ENCODE results near the gene TRMT2A.

TRMT2A gene

DNA sequence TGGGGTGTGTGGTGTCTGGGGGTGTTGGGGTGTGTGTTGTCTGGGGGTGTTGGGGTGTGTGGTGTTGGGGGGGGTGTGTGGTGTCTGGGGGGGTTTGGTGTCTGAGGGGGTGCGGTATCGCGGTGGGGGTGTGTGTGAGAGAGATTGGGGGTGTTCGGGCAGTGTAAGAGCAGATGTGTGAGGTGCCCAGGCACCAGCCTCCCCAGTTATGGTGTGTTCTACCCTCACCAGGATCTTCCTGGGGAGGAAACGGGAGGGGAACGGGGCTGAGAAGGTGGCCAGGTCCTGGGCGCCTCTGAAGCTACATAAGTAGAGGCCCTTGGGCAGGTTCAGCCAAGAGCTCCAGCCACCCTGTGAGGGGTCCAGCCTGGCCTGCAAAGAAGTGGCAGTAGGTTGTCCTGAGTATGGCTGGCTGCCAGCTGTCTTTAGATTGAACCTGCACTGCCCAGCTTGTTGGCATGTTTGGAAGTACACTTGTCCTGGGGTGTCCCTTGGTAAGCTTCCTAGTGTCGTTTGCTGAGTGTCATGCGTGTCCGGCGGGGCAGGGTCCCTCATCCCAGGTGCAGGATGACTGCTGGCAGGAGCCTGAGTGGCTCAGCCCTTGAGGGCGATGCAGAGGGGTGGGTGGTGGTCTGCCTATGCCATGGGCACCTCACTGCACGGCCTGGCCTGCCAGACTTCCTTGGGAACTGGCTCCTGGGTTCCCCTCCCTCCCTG lies 6.5 kb upstream of the TRMT2A start:
- no peak for DNase-seq (ENCODE audit: extremely low read depth in 1 of 2, low read depth in 1 of 2)

DNA sequence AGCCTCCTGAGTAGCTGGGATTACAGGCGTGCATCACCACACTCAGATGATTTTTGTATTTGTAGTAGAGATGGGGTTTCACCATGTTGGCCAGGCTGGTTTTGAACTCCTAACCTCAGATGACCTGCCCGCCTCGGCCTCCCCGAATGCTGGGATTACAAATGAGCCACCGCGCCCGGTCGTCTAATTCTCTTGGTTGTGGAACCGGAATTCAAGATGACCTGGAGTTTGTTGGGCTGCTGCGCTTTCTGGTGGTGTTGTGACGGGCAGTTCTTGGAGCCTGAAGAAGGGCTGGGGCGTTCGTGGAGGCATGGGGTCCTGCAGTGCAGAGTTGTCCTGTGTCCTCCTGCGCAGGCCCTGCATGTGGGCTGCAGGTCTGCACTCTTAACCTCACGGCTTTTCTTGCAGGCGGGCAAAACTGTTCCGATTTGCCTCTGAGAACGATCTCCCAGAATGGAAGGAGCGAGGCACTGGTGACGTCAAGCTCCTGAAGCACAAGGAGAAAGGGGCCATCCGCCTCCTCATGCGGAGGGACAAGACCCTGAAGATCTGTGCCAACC lies 4.9 kb upstream of the TRMT2A start:
- no peak for DNase-seq (ENCODE audit: extremely low read depth in 1 of 2, low read depth in 1 of 2)

DNA sequence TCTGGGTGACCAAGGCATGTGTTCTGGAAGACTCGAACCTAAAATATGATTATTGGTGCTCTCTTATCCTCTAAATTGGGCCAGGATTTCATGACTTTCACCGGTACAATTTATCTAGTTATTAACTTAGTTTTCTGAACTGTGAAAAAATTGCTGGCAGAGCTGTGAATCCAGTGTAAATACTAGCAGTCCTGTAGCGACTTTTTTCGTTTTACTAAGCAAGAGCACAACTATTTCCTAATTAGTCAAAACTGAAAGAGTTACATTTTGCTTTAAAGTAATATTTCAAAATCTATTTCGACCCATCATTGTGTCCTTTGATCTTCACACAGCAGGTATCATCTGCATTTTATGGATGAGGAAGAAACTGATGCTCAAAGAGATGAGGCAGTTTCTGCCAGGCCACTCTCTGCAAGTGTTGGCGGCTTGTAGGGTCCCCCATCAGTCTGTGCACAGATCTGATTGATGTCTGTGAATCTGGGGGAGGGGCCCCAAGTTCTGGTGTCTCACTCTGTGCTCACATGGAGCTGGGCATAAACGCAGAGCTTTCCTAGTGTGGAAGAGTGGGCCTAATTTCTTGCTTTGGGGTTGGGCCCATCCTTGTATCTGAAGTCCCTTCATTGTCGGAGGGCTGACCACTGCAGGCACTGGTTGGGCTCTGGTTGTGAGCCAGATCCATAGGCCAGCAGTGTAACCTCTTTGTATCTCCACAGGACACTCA lies 1.4 kb upstream of the TRMT2A start:
- DNase-seq (ENCODE audit: extremely low read depth in 1 of 2, low read depth in 1 of 2) = no peak

DNA sequence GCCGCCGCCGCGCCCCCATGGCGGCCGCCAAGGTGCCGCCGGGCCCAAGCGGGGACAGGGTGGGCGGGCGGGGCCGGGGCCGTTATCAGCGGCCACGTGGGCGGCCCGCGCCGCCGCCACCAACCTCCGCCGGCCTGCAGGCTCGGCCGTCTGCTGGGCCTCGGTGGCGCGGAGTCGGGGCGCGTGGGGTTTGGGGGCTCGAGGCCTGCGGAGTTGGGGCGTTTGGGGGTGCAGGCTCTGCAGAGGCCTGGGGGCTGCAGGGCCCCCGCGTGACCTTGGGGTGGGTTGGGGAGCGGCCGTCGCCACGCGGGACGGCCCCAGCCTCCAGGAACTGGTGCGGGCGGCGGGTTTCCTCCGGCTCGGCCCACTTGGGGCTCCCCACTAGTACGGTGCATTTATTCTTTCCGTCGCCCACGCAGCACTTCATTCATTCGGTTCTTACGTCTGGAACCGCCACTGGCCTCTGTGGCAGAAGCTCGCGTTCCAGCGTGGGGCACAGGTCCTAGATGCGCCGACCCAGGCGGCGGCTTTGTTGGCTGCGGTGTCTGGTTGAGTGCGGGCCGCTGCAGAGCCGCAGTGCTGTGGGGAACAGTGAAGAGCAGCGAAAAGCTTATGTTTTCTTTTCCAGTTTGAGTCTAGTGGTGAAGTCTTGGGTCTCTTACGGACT lies 740 bp upstream of the TRMT2A start:
- no peak for DNase-seq (ENCODE audit: extremely low read depth in 1 of 2, low read depth in 1 of 2)

DNA sequence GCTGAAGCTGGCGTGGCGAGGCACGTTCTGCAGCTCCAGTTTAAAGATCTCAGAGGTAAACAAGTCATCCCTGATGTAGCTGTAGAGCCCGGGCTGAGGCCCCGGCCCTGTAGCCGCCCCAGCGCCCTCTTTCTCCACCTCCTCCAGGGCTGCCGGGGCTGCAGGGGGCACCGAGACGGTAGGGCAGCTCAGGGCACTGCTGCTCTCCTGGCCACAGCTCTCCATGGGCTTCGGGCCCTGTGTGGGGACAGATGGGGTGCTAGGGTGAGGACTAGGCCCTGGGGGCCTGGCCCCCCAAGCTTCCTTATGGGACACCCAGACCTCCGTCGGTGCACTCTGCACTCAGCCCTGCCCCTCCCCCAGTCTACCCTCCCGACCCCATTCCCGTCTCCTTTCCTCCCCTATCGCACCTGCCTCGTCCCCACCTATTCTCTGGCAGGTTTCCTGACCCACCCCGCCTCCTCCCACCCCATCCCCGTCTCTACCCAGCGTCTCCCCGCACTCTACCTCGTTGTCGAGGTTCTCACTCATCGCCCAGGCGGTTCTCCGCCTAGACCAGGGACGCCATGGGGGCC lies 563 bp downstream of the TRMT2A start:
- no peak for DNase-seq (ENCODE audit: extremely low read depth in 1 of 2, low read depth in 1 of 2)

DNA sequence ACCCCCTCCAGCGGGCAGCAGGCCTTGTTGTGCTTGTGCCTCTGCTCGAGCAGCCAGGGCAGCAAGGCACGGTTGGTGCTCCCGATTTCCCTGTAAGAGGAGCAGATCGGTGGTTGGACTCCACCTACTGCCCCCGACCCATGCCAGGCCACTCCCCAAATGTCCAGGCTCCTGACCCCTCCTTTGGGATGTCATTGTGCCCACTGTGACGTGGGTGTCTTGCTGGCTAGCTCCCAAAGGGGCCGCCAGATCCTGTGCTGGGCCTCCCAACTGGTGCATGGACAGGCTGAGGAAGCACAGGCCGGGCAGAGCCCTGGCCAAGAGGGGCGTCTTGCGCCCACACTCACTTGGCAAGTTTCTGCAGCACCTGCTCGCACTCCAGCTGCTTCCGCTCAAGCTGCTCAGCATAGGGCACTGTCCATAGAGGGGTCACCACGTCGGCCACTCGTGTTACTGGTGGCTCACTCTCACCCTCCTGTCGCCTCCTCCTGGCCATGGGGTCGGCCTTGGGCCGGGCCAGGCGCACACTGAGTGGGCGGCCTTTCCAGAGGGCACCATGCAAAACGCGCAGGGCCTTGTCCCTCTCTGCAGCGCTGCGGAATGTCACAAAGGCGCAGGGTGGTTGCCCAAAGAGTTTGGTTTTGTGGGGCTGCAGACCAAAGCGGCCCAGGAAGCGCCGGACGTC lies 1.2 kb downstream of the TRMT2A start, which contains the start of gene RANBP1:
Gene RANBP1, plus strand, starts transcription at position 414 of the 685 bp plus-strand sequence. Its CDS starts 81 bp downstream, at position 495.
- no peak for DNase-seq (ENCODE audit: extremely low read depth in 1 of 2, low read depth in 1 of 2)

DNA sequence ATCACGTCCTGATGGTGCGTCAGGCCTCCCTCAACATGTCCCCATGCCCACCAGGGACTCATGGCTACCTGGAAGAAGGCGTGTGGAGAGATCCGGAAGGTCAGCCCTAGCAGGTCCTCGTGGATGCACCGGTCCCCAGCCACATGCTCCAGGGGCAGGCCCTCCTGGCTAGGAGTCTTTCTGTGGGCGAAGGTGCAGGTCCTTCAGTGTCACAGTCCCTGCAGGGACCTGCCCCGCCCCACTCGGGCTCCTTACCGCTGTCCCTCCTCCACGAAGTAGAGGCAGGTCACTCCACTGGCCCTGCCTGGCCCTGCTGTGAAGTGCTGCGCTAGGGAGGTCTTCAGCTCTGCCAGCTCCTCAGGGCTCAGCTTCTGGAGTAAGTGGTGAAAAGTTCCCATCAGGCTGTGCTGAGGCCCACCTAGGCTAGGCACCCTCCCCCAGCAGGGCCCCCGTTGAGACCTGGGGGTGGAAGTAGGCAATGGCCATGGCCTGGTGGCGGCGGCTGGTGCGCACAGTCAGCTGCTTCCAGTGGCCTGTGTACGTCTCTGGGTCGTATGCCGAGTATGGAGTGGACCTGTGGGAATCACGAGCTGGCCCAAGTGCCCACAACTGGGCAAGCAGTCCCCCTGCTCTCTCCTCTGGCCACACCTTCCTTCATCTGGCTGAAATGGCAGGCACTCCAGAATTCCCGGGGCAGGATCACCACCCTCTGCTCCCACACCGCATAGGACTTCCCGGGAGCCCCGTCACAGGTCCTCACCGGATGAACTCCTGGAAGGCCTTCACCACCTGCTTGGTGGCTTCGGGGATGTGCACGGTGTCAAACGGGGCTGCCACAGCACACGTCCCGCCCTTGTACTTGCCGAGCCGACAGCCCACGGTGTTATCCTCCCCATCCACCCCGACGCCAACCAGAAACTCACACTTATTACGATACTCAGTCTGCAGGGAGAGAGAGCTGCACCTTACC lies 2.2 kb downstream of the TRMT2A start:
- no peak for DNase-seq (ENCODE audit: extremely low read depth in 1 of 2, low read depth in 1 of 2)

DNA sequence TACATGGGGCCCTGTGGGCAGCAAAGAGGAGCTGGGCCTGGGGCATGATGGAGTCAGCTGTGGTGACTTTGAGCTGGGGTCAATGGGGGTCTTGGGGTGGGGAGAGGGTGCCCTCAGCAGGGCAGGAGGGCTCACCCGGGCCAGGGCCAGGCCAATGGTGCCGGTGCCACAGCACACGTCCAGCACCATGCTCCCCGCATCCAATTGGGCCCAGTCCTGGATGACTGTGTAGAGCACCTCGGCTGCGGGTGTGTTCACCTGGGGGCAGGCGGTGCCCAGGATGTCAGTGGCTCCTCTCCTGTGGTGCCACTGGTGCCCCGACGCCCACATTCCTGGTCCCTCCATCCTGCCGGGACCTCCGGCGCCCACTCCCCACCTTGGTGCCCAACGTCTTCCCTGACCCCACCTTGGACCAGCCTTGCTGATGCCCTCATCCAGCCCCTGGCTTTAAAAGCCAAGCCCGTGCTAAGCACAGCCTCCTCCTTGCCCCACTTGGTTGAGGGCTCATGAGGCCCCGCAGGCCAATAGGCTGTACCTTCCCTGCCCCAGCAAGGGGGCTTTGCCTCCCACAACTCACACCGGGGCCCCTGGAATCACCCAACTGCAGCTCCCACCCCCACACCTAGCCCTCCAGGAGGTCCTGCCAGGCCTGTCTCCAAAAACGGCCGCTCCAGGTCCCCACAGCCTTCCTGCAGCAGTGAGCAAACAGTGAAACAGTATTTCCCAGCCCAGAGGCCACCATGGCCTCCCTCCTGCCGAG lies 3.3 kb downstream of the TRMT2A start:
- DNase-seq (ENCODE audit: extremely low read depth in 1 of 2, low read depth in 1 of 2) = no peak

DNA sequence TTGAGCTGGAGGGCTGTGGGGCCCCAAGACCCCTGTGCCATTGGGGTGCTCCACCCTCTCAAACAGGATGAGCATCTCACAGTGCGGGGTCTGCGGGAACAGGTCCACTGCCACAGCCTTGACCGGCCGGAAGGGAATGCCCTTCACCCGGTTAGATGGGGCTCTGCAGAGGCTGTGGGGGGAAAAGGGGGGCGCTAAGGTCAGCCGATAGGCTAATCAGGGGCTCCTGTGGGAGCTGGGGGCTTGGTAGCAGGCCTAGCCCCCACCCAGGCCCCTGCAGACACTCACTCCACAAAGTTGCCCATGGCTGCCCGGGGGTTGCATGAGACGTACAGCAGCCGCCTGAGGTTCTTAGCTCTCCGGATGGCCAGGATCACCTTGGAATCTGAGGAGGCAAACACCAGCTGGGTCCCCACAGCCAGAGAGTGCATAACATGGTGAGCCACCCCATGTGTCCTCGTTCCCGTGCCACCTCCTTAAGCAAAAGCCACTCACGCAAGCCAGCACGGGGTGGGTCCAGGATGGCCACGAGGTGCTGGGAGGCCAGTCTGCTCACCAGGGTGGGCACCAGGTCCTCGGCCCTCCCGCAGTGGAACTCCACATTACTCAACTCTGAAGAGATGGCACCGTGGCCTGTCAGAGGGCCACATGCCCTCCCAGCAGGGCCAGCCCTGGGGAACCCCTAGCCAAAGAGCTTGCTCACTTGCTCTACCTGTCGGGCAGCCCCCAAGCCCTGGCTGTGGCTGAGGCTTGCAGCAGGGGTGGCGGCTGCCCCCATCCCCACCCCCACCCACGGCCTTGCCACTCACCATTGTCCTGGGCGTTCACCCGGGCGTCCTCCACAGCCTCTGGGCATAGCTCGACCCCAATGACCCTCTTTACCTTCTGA lies 4.2 kb downstream of the TRMT2A start:
- no peak for DNase-seq (ENCODE audit: extremely low read depth in 1 of 2, low read depth in 1 of 2)

DNA sequence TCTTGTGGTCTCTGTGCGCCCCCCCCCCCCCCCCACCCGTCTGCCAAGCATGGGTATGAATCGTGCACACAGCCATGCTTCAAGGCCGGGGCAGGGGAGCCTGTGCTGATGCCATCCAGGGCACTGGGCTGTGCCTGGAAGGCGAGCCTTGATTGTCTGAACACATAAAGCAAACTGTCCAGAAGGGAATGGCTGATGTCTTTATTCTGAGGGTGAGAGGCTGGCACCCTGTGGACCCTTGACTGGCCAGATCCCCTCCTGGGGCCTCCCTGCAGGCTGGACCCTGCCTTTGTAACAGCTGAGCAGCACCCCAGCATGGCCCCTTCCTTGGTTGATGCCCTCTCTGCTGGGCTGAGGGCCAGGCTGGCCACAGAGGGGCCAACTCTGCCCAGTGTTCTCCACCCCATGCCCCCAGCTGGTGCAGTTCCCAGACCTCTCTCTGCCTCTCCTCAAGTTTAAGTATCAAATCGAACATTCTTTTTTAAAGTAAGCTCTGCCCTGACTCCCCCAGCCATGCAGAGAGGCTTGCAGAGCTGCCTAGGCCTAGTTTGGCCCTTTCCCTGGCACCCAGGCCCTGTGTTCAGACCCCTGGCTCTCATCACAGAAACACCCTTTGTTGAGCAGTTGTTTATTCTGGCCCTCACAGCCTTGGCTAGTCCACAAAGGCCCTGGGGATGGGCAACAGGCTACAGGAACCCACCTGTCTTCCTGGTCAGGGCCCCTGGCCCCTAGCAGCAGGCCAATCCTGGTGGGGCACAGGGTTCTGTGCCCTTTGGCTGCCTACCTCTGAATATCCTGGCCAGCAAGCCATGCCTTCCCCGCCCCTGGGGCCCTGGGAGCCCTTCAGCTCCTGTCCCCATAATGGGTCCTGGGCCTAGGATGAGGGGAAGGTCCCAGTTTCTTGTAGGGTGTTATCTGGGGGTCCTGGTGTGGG lies 5.1 kb downstream of the TRMT2A start:
- no peak for DNase-seq (ENCODE audit: extremely low read depth in 1 of 2, low read depth in 1 of 2)

DNA sequence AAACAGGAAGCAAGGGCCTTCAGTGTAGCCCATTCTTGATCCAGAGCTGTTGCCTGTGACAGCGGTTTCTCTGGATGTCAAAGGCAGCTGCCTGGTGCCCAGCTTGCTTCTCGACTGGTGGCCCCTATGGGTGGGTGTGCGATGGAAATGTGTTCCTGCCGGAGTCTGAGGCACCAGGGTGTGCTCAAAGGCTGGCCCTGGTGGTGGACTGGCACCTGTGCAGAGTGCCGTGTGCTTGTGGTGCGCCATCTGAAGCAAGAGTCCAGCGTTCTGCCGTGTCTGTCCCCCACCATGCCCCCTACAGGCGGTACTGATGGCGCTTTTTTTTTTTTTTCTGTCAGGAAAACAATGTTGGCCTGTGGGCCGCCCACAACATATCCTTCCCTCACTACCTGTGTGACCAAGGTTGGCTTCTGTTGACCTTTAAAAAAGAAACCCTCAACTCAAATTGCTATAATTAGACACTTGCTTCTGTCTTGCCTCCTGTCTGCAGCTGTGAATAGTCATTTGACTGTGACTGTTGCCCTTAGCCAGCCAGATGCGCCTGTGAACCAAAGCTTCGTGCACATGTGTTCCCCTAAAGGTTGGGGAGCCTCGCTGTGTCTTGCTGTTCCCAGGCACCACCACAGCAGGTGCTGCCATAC lies 5.9 kb downstream of the TRMT2A start:
- DNase-seq (ENCODE audit: extremely low read depth in 1 of 2, low read depth in 1 of 2) = no peak

DNA sequence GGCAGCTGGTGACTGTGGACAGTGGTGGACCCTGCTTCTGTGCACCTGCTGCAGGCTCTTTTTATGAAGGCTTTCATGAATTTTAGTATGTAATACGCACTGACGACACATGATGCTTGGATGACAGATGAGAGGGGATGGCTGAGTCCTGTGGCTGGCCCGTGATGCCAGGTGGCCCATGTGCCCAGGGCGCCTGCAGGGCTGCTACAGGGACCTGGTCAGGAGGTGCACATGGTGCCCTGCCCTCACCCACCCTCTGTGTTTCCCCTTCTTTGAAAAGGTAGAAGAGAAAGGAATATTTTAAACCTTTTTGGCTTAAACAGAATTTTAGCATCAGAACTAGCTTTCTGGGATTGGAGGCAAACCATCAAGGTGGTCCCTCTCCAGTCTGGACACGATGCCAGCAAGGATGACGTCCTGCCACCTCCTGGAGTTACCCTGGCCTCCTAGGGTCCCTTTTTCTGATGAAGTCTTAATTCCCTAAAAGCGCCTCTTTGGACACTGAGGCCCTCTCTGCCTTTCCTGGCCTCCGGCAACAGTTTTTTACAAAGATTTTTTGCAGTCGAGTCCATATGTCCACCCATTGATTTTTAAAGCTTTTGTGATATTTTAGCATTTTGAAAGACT lies 6.6 kb downstream of the TRMT2A start:
- DNase-seq (ENCODE audit: extremely low read depth in 1 of 2, low read depth in 1 of 2) = no peak

DNA sequence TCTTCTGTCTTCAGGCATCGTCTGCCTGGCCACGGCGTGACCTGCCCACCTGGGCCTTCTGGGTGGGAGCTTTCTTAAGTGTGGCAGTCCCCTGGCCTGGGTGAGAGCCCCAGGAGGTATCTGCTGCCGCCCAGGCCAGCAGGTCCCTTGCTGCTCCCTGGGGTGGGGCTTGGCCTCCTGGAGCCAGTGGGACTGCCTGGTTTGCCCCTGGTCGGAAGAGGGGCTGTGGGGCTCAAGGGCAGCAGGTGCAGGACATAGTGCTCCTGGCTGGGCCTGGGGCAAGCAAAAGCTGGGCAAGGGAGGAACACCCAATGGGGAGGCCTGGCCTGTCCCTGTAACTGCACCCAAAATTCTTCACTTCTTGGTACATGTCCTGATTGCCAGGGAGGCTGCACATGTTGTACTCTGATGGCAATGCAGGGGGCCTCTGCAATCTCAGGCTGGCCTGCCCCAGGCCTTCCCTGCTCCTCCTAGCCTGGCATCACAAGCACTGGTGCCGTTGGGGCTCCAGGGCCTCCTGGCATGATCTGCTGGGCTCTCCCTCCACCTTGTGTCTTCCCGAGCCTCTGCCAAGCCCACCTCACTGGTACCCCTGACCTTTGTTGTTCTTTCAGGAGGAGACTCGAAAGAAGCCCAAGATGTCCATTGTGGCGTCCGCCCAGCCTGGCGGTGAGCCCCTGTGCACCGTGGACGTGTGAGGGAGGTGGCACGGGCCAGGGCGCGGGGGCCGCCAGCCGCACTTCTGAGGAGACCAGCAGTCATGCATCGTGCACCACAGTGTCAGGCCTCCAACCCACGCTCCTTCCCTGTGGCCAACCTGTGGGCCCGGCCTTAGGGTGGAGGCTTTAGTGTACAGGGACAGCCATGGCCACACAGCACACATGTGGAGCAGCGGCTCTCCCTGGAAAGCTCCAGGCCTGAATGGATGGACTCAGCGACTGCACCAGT lies 7.3 kb downstream of the TRMT2A start:
- DNase-seq (ENCODE audit: extremely low read depth in 1 of 2, low read depth in 1 of 2) = no peak

DNA sequence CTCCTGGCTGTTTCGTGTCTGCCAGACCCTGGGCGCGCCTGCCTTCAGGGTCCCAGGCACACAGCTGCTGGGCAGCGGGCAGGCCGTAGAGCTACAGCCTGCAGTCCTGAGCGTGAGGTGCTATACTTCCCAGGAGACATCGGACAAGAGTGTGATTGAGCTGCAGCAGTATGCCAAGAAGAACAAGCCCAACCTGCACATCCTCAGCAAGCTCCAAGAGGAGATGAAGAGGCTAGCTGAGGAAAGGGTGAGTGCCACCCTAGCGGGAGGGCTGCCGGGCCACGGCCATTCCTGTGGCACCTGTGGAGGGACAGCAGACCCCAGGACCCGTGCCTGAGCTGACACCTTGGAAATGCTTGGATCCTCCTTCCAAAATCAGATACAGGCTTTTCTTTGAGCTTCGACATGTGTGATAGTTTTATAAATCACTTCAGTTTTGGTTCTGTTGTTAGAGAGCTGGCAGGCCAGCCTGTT lies 8.2 kb downstream of the TRMT2A start:
- no peak for DNase-seq (ENCODE audit: extremely low read depth in 1 of 2, low read depth in 1 of 2)

Data from activated CD8-positive, alpha-beta memory T cell treated with anti-CD3 and anti-CD28 coated beads for 1 hour (primary cell).